ENCODE measurements around the gene CCNF. TPM values are rescaled to one million over a fixed set of nuclear protein-coding genes. Genes with fewer than 3 reads are reported as not detected.
"Not testable (repeated sequence)": the region's sequence is repeated elsewhere in the genome, so short reads cannot be mapped to it uniquely, and the experiment has no call there.

The CCNF gene
- total RNA-seq, 1 donor from 2014 or later = 46.7 TPM

DNA sequence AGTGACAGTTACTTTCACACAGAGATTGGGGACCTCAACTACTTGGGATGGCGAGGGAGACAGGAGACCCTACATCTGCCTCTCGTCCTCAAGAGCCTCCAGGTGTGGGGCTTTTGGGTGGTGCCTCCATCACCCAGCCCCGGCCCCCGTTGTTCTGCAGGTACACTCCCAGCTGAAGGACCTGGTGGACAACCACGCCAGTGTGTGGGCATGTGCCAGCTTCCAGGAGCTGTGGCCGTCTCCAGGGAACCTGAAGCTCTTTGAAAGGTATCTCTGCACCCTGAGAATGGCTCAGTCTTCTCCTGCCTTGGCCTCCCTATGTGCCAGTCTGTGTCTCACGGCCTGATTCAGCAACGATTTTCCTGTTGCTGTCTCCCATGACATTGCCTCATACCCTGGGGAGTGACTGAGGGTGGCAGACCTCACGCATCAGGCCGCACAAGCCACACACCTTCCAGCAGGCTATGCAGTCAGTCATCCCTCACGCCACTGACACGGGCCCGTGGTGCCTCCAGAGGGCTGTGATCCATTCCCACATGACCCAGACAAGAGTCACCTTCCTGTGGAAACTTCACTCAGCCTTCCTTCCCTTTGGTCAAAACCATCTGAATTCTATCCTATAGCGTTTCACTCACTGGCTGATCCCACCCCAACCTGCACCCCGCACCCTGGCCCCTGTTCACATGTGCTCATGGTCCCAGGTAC lies 3.7 kb downstream of the CCNF start:
- DNase-seq (ENCODE audit: low spot score) = no peak
- Mint-ChIP-seq H3K4me1 (ENCODE audit: low read depth) (peaks cover 21% of the 10 kb centered on the region), H3K4me3 (no peak overlapping the region), H3K9me3 (no peaks in the 10 kb centered on the region), H3K27ac (peak overlapping the region; percentile 44), H3K36me3 (ENCODE audit: low read depth) (peaks cover 44% of the 10 kb centered on the region), H3K27me3 (ENCODE audit: insufficient read depth) (no peaks in the 10 kb centered on the region)
- intact Hi-C loops (cut with micrococcal nuclease) = no loop called here

DNA sequence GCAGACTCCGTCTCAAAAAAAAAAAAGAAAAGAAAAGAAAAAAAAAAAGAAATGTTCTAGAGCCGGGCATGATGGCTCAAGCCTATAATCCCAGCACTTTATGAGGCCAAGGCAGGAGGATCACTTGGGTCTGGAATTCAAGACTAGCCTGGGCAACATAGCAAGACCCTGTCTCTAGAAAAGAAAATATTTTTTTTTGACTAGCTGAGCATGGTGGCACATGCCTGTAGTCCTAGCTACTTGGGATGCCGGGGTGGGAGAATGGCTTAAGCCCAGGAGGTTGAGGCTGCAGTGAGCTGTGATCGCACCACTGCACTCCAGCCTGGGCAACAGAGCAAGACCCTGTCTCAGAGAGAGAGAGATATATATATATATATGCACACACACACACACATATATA lies 6.0 kb downstream of the CCNF start:
- H3K27me3 Mint-ChIP-seq (ENCODE audit: insufficient read depth); H3K9me3 Mint-ChIP-seq; intact Hi-C loops (cut with micrococcal nuclease); H3K4me3 Mint-ChIP-seq; H3K27ac Mint-ChIP-seq; DNase-seq (ENCODE audit: low spot score): not testable (repeated sequence)
- Mint-ChIP-seq H3K36me3 (ENCODE audit: low read depth) (peaks cover 55% of the 10 kb centered on the region), H3K4me1 (ENCODE audit: low read depth) (peaks cover 13% of the 10 kb centered on the region)

DNA sequence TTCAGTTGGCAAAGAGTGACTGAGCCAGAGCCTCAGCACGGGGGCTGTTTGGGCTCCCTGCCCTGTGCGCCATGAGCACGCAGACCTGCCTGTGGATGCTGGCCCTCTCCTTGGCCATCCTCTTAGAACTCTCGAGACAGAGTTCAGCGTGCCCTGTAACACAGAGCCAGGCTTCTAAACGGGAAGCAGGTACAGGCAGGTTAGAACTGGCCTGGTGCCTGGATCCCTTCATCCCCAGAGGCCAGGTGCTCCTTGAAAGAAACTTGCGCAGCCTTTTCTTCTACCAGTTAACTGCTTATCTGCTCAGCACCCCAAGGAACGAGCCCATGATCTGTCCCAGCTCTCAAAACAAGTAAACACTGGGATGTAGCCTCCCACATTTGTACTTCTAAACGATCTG lies 6.9 kb downstream of the CCNF start:
- H3K27ac Mint-ChIP-seq = no peak overlapping the region
- no peaks in the 10 kb centered on the region for H3K9me3 Mint-ChIP-seq
- intact Hi-C loops (cut with micrococcal nuclease) = no loop called here
- H3K4me3 Mint-ChIP-seq = no peak overlapping the region
- no peaks in the 10 kb centered on the region for H3K27me3 Mint-ChIP-seq (ENCODE audit: insufficient read depth)
- DNase-seq (ENCODE audit: low spot score) = no peak
- peaks cover 5% of the 10 kb centered on the region for H3K4me1 Mint-ChIP-seq (ENCODE audit: low read depth)
- H3K36me3 Mint-ChIP-seq (ENCODE audit: low read depth) = peaks cover 49% of the 10 kb centered on the region

DNA sequence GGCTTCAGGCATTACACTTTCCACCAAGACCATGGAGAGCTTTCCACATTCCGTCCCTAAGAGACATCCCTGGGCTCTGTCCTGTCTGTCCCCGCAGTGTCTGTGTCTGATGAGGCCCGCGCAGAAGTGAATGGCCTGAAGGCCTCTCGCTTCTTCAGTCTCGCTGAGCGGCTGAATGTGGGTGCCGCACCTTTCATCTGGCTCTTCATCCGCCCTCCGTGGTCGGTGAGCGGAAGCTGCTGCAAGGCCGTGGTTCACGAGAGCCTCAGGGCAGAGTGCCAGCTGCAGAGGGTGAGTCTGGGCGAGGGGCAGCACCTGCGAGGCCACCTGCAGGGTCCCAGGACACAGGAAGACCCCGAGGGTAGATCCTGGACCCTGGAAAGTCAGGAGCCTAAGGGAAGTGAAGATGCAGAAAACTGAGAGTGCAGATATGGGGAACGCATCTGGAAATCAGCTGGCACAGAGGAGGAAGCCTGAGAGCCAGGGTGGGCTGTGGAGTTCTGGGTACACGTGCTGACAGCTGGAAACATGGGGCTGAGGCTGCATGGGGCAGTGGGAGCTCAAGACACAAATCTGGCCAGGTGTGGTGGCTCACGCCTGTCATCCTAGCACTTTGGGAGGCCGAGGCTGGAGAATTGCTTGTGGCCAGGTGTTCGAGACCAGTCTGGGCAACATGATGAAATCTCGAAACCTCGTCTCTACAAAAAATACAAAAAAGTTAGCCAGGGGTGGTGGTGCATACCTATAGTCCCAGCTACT lies 8.0 kb downstream of the CCNF start:
- H3K27ac Mint-ChIP-seq = no peak overlapping the region
- no peaks in the 10 kb centered on the region for H3K27me3 Mint-ChIP-seq (ENCODE audit: insufficient read depth)
- H3K4me1 Mint-ChIP-seq (ENCODE audit: low read depth) = peaks cover 5% of the 10 kb centered on the region
- no peak overlapping the region for H3K4me3 Mint-ChIP-seq
- no peaks in the 10 kb centered on the region for H3K9me3 Mint-ChIP-seq
- no peak for DNase-seq (ENCODE audit: low spot score)
- intact Hi-C loops (cut with micrococcal nuclease) = no loop called here
- H3K36me3 Mint-ChIP-seq (ENCODE audit: low read depth) = peaks cover 46% of the 10 kb centered on the region

DNA sequence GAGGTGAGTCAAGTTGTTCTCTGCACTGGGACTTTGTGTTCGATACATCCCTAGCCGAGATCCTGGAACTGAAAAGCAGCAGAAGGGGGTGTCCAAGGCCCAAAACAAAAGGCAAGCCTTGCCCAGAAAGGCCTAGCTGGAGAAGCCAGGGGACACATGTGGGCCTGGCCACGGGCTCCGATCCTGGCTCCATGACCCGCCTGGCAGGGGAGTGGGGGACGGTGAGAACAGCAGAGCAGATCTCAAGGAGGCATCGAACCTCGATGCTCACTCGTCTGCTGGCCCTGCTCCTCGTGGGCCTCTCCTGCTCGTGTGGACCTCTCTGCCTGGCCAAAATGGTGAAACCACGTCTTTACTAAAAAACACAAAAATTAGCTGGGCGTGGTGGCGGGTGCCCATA lies 8.9 kb downstream of the CCNF start:
- intact Hi-C loops (cut with micrococcal nuclease) = no loop called here
- Mint-ChIP-seq H3K4me3 (no peak overlapping the region), H3K4me1 (ENCODE audit: low read depth) (peaks cover 5% of the 10 kb centered on the region), H3K27me3 (ENCODE audit: insufficient read depth) (no peaks in the 10 kb centered on the region), H3K36me3 (ENCODE audit: low read depth) (peaks cover 43% of the 10 kb centered on the region), H3K27ac (no peak overlapping the region), H3K9me3 (no peaks in the 10 kb centered on the region)
- no peak for DNase-seq (ENCODE audit: low spot score)

DNA sequence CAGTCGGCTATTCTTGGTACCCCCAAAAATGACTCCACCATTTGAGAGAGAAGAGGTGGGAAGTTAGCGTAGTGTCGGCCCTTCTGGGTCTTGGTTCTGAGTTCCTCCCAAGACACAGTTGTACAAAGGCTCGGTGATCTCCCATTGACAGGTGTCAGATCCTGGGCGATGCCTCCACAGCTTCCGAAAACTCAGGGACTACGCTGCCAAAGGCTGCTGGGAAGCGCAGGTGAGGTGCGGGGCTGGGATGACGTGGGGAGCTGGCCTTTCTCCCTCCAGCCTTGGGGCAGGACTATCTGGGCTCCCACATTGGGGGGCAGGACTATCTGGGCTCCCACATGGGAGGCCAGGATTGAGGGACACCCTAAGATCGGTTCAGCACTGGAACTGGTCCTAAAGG lies 10.4 kb downstream of the CCNF start:
- H3K4me3 Mint-ChIP-seq = no peak overlapping the region
- no peak overlapping the region for H3K27ac Mint-ChIP-seq
- intact Hi-C loops (cut with micrococcal nuclease) = no loop called here
- peaks cover 5% of the 10 kb centered on the region for H3K4me1 Mint-ChIP-seq (ENCODE audit: low read depth)
- no peaks in the 10 kb centered on the region for H3K9me3 Mint-ChIP-seq
- H3K36me3 Mint-ChIP-seq (ENCODE audit: low read depth) = peaks cover 43% of the 10 kb centered on the region
- H3K27me3 Mint-ChIP-seq (ENCODE audit: insufficient read depth) = no peaks in the 10 kb centered on the region
- no peak for DNase-seq (ENCODE audit: low spot score)

DNA sequence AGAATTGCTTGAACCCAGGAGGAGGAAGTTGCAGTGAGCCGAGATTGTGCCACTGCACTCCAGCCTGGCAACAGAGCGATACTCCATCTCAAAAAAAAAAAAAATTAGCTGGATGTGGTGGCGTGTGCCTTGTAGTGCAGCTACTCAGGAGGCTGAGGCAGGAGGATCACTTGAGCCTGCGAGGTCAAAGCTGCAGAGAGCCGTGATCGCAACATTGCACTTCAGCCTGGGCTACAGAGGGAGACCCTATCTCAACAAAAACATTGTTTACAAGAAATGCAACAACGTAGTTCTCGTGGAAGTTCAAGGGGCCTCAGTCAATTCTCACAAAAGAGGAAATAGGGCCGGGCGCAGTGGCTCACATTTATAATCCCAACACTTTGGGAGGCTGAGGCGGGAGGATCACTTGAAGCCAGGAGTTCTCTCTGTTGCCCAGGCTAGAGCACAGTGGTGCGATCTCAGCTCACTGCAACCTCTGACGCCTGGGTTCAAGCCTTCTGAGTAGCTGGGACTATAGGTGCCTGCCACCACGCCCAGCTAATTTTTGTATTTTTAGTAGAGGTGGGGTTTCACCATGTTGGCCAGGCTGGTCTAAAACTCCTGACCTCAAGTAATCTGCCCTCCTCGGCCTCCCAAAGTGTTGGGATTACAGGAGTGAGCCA lies 12.0 kb downstream of the CCNF start:
- H3K27me3 Mint-ChIP-seq (ENCODE audit: insufficient read depth); DNase-seq (ENCODE audit: low spot score); H3K27ac Mint-ChIP-seq; H3K4me1 Mint-ChIP-seq (ENCODE audit: low read depth); H3K9me3 Mint-ChIP-seq; H3K4me3 Mint-ChIP-seq; intact Hi-C loops (cut with micrococcal nuclease): not testable (repeated sequence)
- H3K36me3 Mint-ChIP-seq (ENCODE audit: low read depth) = peaks cover 45% of the 10 kb centered on the region

DNA sequence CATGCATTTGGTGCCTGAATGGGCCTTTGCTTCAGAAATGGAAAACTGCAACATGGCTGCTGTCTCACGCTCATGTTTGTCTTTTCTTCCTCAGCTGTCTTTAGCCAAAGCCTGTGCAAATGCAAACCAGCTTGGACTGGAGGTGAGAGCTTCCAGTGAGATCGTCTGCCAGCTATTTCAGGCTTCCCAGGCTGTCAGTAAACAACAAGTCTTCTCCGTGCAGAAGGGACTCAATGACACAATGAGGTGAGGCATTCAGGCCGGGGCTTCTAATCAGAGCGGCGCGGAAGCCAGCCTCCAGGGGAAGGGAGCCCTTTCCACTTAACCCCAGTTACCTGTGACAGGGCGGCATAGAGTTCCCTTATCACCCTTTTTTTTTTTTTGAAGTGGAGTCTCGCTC lies 14.3 kb downstream of the CCNF start:
- no peak overlapping the region for H3K4me3 Mint-ChIP-seq
- intact Hi-C loops (cut with micrococcal nuclease) = no loop called here
- peaks cover 36% of the 10 kb centered on the region for H3K36me3 Mint-ChIP-seq (ENCODE audit: low read depth)
- H3K27ac Mint-ChIP-seq = no peak overlapping the region
- DNase-seq (ENCODE audit: low spot score) = no peak
- peaks cover 5% of the 10 kb centered on the region for H3K4me1 Mint-ChIP-seq (ENCODE audit: low read depth)
- H3K9me3 Mint-ChIP-seq = no peaks in the 10 kb centered on the region
- no peaks in the 10 kb centered on the region for H3K27me3 Mint-ChIP-seq (ENCODE audit: insufficient read depth)

DNA sequence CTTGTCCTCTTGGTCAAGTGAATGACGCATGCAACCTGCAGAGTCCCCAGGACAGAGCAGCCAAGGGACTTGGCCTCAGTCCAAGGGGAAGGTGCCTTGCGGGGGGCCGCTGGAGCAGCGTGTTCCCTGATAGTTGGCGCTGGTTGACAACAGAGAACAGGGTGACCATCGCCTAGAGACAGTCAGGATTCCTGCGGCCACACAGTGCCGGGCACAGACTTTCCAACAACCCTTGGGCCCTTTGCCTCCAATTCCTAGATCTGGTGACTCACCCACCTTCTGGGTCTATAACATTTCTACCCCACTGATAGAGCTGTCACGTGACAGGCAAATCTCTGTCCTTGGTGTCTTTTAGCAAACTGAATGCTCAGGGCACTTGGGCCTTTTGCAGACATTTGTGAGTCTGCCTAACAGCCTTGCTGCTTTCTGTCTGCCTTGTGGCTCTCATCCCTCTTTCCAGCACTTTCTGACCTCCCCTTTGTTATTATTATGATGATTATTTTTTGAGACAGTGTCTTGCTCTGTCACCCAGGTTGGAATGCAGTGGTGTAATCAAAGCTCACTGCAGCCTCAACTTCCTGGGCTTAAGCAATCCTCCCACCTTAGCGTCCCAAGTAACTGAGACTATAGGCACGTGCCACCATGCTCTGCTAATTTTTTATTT lies 18.8 kb downstream of the CCNF start:
- no peaks in the 10 kb centered on the region for H3K9me3 Mint-ChIP-seq
- no peak overlapping the region for H3K27ac Mint-ChIP-seq
- no peaks in the 10 kb centered on the region for H3K4me1 Mint-ChIP-seq (ENCODE audit: low read depth)
- H3K4me3 Mint-ChIP-seq = no peak overlapping the region
- no peaks in the 10 kb centered on the region for H3K27me3 Mint-ChIP-seq (ENCODE audit: insufficient read depth)
- intact Hi-C loops (cut with micrococcal nuclease) = no loop called here
- no peak for DNase-seq (ENCODE audit: low spot score)
- peaks cover 38% of the 10 kb centered on the region for H3K36me3 Mint-ChIP-seq (ENCODE audit: low read depth)

DNA sequence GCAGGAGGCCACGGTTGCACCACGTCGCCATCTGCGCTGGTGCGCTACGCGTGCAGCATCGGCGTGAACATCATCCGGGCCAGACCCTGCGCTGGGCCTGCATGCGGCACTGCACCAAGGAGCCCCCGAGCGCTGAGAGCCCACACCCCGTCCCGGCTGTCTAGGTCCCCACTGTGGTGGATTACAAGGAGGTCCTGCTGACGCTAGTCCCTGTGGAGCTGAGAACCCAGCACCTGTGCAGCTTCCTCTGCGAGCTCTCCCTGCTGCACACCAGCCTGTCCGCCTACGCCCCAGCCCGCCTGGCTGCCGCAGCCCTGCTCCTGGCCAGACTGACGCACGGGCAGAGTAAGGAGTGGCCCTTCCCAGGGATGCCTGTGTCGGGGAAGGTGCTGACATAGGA lies 19.9 kb downstream of the CCNF start:
- H3K36me3 Mint-ChIP-seq (ENCODE audit: low read depth) = peaks cover 37% of the 10 kb centered on the region
- intact Hi-C loops (cut with micrococcal nuclease) = no loop called here

DNA sequence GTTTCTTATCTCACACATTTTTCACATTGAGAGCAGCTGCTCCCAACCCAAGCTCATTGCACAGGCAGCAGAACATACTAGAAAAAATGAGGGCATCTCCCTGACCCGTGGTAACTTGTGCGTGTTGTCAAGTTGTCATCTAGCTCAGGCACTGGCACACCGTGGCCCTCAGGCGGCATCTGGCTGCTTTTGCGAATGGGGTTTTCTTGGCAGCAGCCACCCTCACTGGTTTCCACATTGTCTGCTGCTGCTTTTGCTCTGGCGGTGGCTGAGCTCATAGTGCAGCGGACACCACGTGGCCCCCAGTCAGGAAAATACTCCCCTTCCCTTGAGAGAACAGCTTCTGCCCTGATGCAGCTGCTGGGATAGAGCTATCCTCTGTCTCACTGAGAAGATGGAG lies 21.3 kb downstream of the CCNF start:
- H3K4me1 Mint-ChIP-seq (ENCODE audit: low read depth) = no peaks in the 10 kb centered on the region
- no peak overlapping the region for H3K4me3 Mint-ChIP-seq
- no peaks in the 10 kb centered on the region for H3K9me3 Mint-ChIP-seq
- H3K36me3 Mint-ChIP-seq (ENCODE audit: low read depth) = peaks cover 35% of the 10 kb centered on the region
- intact Hi-C loops (cut with micrococcal nuclease) = no loop called here
- H3K27me3 Mint-ChIP-seq (ENCODE audit: insufficient read depth) = no peaks in the 10 kb centered on the region
- H3K27ac Mint-ChIP-seq = no peak overlapping the region
- DNase-seq (ENCODE audit: low spot score) = no peak

More for the DNA sequence above, 19.9 kb downstream of the CCNF start:
- DNase-seq (ENCODE audit: low spot score) = no peak
- Mint-ChIP-seq H3K4me1 (ENCODE audit: low read depth) (no peaks in the 10 kb centered on the region), H3K4me3 (no peak overlapping the region), H3K27ac (no peak overlapping the region), H3K9me3 (no peaks in the 10 kb centered on the region), H3K27me3 (ENCODE audit: insufficient read depth) (no peaks in the 10 kb centered on the region)

DNA sequence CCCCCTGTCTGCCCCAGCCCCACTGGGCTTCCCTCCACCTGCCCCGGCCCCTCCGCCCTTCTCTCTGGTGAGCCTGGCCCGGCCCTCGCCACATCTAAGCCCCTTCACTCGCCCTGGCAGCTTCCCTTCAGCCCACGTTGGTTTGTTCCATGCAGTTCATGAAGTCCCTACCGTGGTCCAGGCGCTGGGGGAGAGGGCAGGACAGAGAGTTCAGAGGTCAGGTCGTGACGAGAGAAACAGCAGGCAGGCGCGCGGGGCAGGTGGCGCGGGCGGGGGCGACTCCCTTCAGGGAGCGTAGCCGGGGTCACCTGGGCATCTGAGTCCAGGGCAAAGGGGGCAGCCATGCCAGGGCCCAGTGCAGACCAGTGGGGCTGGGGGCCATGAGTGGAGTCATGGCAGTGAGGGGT lies 21.7 kb downstream of the CCNF start:
- Mint-ChIP-seq H3K27ac (no peak overlapping the region), H3K36me3 (ENCODE audit: low read depth) (peaks cover 35% of the 10 kb centered on the region), H3K4me3 (no peak overlapping the region), H3K4me1 (ENCODE audit: low read depth) (no peaks in the 10 kb centered on the region), H3K27me3 (ENCODE audit: insufficient read depth) (no peaks in the 10 kb centered on the region), H3K9me3 (no peaks in the 10 kb centered on the region)
- intact Hi-C loops (cut with micrococcal nuclease) = no loop called here
- no peak for DNase-seq (ENCODE audit: low spot score)

DNA sequence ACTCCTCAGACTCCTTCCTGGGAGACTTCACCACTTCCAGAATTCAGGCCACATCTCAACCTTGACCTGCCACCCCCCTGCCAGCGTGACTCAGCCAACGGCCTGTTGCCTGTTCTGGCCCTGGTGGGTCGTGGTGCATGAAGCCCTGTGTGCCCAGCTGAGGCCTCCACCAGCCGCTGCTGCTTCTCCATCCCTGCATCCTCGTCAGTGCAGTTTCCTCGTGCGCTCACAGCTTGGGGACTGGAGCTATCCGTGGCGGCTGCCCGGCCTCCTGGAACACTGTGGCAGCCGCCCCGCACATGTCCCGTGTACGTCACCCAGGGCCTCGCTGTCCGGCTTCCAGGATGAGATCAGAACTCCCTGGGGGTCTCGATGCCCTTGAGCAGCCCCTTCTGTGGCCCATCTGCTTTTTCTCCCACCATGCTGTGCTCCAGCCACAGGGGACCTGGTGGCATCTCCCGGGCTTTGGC lies 22.6 kb downstream of the CCNF start:
- Mint-ChIP-seq H3K36me3 (ENCODE audit: low read depth) (peaks cover 29% of the 10 kb centered on the region), H3K27me3 (ENCODE audit: insufficient read depth) (no peaks in the 10 kb centered on the region), H3K4me1 (ENCODE audit: low read depth) (no peaks in the 10 kb centered on the region), H3K9me3 (no peaks in the 10 kb centered on the region), H3K27ac (no peak overlapping the region), H3K4me3 (no peak overlapping the region)
- intact Hi-C loops (cut with micrococcal nuclease) = no loop called here
- DNase-seq (ENCODE audit: low spot score) = no peak
